GM20000 (cell line): ENCODE data around the gene SLC45A2.

ENCODE experiments used
- DNase-seq: peaks from one replicate; pipeline ENCODE4 v3.0.0; 2012; ENCODE audit warnings: low spot score
- CTCF ChIP-seq: IDR thresholded peaks from 2 replicates; pipeline ENCODE4 v1.5.1; 2012; ENCODE audit warnings: mild to moderate bottlenecking, control low read depth; ENCODE audit errors: extremely low read depth, missing control alignments

SLC45A2 gene

GRCh38 chr5:34007201-34007620 is 22.7 kb upstream of the SLC45A2 start:
- no peak for TF ChIP-seq CTCF
- no peak for DNase-seq

DNA sequence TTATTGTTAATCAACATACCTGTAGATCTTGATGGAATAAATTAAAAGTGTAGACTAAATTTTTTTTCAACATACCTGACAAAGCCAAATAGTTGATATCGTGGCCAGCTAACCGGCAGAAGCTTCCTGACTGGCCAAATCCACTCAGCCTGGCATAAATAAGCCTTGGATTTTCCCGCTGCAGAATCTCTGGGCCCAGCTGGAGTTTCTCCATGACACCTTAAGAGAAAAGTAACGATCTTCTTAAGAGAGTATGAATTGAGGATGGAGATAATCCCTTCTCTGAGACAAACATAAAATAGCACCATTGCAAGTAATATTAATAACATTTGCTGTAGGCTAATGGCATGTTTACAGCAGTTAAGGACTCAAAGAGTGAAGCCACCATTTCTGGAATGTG is 21.2 kb upstream of the SLC45A2 start:
- DNase-seq = no peak
- no peak for TF ChIP-seq CTCF

DNA sequence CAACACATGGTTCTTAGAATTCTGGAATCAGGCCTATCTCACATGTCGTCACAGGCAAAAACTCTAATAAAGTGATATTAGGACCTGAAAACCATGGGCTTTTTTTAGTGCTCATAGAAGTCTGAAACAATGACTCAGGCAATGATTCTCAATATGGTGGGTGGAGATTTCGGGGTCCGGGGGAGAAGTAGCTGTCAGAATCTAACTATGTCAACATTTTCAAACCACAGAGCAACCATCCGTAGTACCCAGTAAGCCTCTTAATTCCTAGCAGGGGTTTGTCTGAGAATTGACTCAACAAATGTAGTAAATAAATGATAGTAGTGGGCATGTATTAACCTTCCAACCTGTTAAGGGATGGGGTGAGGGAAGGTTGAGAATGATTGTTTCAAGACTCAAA is 20.7 kb upstream of the SLC45A2 start:
- TF ChIP-seq CTCF = no peak
- no peak for DNase-seq

- TF ChIP-seq CTCF = no peak
- DNase-seq = no peak
Observed at GRCh38 chr5:34003941-34004340, 19.4 kb upstream of the SLC45A2 start.

DNA sequence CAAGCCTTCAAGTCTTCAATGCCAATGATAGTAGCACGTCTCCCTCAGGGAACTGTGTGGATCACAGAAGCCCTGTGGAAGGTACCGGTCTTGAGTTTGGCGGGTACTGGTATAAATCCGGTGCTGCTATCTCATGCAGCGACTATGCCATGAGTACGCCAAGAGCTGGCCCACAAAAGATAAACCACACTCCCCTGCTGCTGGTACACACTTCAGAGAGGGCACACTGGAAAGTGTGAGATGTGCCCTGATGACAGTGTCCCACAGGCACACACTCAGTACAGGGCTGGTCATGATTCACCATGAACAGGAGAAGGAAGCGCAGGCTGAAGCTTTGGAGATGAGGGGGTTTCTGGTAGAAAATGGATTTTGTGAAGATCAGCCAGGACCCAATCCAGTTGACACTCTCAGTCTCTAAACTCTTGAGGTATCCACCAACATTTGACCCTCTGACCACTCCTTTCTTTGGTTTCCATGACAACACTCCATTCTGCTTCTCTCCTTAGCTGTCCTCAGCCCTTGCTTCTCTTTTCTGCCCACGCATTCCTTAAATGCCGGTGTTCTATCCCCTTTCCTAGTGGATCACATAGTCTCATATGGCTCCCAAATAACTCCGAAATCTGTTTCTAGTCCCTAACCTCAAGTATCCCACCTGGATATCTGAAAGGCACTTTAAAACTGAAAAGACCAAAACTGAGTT is 18.3 kb upstream of the SLC45A2 start:
- DNase-seq = no peak

DNA sequence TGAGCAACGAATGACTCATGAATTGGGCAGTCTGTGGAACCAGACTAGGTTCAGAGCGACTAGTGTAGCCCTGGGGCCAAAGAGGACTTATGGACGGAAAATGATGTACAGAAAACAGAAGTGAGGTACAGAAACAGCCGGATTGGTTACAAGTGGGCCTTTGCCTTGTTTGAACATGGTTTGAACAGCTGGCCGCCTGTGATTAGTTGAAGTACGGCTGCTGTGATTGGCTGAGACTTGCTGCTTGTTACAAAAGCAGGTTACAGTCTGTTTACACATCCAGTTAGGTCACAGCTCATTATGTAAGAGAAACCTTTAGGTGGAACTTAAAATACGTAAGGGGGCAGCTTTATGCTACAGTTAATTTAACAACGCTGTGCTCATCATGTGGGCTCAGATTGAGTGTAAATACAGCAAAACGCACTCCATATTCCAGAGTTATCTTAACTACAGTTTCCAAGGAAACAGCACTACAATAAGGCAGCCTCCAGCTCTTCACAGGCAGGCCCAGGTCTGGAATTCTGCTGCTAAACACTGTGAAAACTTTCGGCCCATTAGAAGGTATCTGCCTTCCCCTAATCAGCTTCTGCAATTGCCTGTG is 16.8 kb upstream of the SLC45A2 start:
- TF ChIP-seq CTCF = no peak
- DNase-seq = no peak

More for the DNA sequence above, 18.3 kb upstream of the SLC45A2 start:
- TF ChIP-seq CTCF = no peak

DNA sequence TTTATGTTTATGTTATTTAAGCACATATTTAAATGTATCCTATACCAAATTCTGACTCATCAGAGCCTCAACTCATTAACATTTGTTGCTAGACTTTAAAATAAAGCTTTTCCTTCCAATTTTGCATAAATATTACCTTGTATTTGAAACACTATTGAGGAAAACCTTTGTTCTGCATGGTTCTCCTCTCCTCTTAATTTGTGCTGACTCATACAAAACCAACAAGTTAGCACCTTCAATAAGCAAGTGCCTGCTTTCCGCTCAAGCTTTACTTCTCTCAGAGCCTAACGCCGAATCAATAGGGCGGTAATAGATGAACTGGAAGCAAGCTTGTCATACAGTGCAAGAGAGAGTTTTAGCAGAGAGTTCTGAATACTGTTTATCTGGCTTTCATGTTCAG is 15.5 kb upstream of the SLC45A2 start:
- no peak for TF ChIP-seq CTCF
- DNase-seq = no peak
